Measurements from ENCODE around the gene ZNF548.

DNA sequence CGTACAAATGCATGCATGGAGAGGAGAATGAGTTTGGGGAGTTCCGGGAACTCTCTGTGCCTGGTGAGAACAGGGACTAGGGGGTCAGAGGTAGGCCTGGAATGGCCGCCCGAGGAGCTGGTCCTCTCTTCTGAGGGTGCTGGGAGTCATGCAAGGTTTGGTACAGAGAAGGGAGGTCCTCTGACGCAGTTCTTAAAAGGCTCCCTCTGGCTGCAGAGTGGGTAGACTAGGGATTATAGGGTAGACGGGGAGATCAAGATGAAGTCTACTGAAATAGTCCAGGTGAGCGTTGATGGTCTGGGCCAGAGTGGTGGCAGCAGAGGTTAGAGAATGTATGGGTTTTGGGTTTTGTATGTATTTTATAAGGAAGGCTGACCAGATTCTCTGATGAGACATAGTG, 37.8 kb upstream of the ZNF548 start:
- TF ChIP-seq, protein P1, sequence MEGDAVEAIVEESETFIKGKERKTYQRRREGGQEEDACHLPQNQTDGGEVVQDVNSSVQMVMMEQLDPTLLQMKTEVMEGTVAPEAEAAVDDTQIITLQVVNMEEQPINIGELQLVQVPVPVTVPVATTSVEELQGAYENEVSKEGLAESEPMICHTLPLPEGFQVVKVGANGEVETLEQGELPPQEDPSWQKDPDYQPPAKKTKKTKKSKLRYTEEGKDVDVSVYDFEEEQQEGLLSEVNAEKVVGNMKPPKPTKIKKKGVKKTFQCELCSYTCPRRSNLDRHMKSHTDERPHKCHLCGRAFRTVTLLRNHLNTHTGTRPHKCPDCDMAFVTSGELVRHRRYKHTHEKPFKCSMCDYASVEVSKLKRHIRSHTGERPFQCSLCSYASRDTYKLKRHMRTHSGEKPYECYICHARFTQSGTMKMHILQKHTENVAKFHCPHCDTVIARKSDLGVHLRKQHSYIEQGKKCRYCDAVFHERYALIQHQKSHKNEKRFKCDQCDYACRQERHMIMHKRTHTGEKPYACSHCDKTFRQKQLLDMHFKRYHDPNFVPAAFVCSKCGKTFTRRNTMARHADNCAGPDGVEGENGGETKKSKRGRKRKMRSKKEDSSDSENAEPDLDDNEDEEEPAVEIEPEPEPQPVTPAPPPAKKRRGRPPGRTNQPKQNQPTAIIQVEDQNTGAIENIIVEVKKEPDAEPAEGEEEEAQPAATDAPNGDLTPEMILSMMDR (conservative IDR thresholded peaks at IDR 0.05; ENCODE audit: low read depth in 2 of 2) = no peak
- TF ChIP-seq NANOG (IDR thresholded peaks at IDR 0.05; ENCODE audit: borderline replicate concordance) = no peak
- no peak for TF ChIP-seq POLR2AphosphoS5 (IDR thresholded peaks at IDR 0.05; ENCODE audit: low read depth)
- no peak for TF ChIP-seq EZH2 (IDR thresholded peaks at IDR 0.05; ENCODE audit: low read depth, unreplicated experiment)

Data from GM23338 (cell line).